CD14-positive monocyte (primary cell): ENCODE measurements around the gene CCDC97. TPM values are rescaled to one million over a fixed set of nuclear protein-coding genes. Genes with fewer than 3 reads are reported as not detected.
A peak's percentile ranks its signal among the peaks of the same experiment; 100 is the strongest.

Source experiments
- DNase-seq, 3 donors: peaks; one replicate each; pipeline ENCODE4 v3.0.0-alpha.2; 2011 to 2022
- H2AFZ ChIP-seq: 2 replicates; pipeline ENCODE4 v1.6.0; 2012; ENCODE audit warnings: mild to moderate bottlenecking, low read depth, low read length, inconsistent platforms; ENCODE audit not compliant: insufficient read depth, poor library complexity, severe bottlenecking
- H3K27ac ChIP-seq, 2 donors: 1 replicate in 1 of 2; 2 replicates in 1 of 2; pipeline ENCODE4 v1.5.1; 2012 to 2013; ENCODE audit warnings: low read length in 2 of 2, control low read depth in 1 of 2, inconsistent platforms in 1 of 2, low read depth in 1 of 2, mild to moderate bottlenecking in 1 of 2
- H3K27me3 ChIP-seq, 2 donors: one replicate each; pipeline versions ENCODE4 v1.6.0 to v1.6.1; 2011 to 2013; ENCODE audit warnings: low read length in 2 of 2; ENCODE audit not compliant: control insufficient read depth in 2 of 2, insufficient read depth in 2 of 2
- H3K36me3 ChIP-seq, 2 donors: replicated peaks in 1 of 2; 1 replicate in 1 of 2; 2 replicates in 1 of 2; pipeline versions ENCODE4 v1.5.1 to v1.6.1; 2012 to 2013; ENCODE audit warnings: low read length in 2 of 2, control low read depth in 1 of 2, inconsistent platforms in 1 of 2, mild to moderate bottlenecking in 1 of 2; ENCODE audit not compliant: insufficient read depth in 2 of 2, control insufficient read depth in 1 of 2
- H3K4me1 ChIP-seq, 2 donors: 1 replicate in 1 of 2; 2 replicates in 1 of 2; pipeline versions ENCODE4 v1.5.1 to v1.6.1; 2012 to 2013; ENCODE audit warnings: low read length in 2 of 2, control low read depth in 1 of 2, inconsistent platforms in 1 of 2, mild to moderate bottlenecking in 1 of 2, moderate library complexity in 1 of 2; ENCODE audit not compliant: insufficient read depth in 2 of 2, control insufficient read depth in 1 of 2
- H3K4me2 ChIP-seq: replicated peaks from 2 replicates; pipeline ENCODE3; 2012; ENCODE audit warnings: low read length, moderate library complexity, mild to moderate bottlenecking; ENCODE audit not compliant: poor library complexity, severe bottlenecking; ENCODE audit errors: extremely low read depth
- H3K4me3 ChIP-seq, 3 experiments: fragments of 200-600 bp in 1 of 3; sonication (generic) in 1 of 3; replicated peaks in 1 of 3; 1 replicate in 2 of 3; 2 replicates in 1 of 3; pipeline ENCODE4 v1.5.1; 2011 to 2013; ENCODE audit warnings: low read length in 3 of 3, mild to moderate bottlenecking in 3 of 3, control low read depth in 2 of 3, low read depth in 2 of 3, inconsistent platforms in 1 of 3, moderate library complexity in 1 of 3
- H3K79me2 ChIP-seq: 2 replicates; pipeline ENCODE4 v1.6.0; 2012; ENCODE audit warnings: mild to moderate bottlenecking, control low read depth, inconsistent platforms, low read length, moderate library complexity; ENCODE audit not compliant: insufficient read depth
- H3K9ac ChIP-seq: 2 replicates; pipeline ENCODE4 v1.6.0; 2017; ENCODE audit warnings: low read length, mild to moderate bottlenecking; ENCODE audit not compliant: insufficient read depth, poor library complexity, severe bottlenecking
- H3K9me3 ChIP-seq, 2 donors: replicated peaks in 1 of 2; 1 replicate in 1 of 2; 2 replicates in 1 of 2; pipeline versions ENCODE4 v1.5.1 to v1.6.1; 2012 to 2013; ENCODE audit warnings: low read length in 2 of 2, control low read depth in 1 of 2; ENCODE audit not compliant: control insufficient read depth in 1 of 2, insufficient read depth in 1 of 2
- H4K20me1 ChIP-seq: 2 replicates; pipeline ENCODE4 v1.6.0; 2012; ENCODE audit warnings: mild to moderate bottlenecking, low read length, control low read depth, moderate library complexity; ENCODE audit not compliant: insufficient read depth
- H3K27ac Mint-ChIP-seq, 7 donors: one replicate each; pipeline ENCODE4 v1.8.0; 2020; ENCODE audit warnings: mild to moderate bottlenecking in 7 of 7, mixed read lengths in 7 of 7, moderate library complexity in 6 of 7, inconsistent platforms in 2 of 7
- H3K27me3 Mint-ChIP-seq, 3 donors: one replicate each; pipeline ENCODE4 v1.8.0; 2021 to 2022; ENCODE audit warnings: low read depth in 3 of 3, mild to moderate bottlenecking in 3 of 3, mixed read lengths in 3 of 3, moderate library complexity in 3 of 3, inconsistent platforms in 1 of 3
- H3K36me3 Mint-ChIP-seq, 2 donors: one replicate each; pipeline ENCODE4 v1.8.0; 2020; ENCODE audit warnings: mixed read lengths in 2 of 2, inconsistent platforms in 1 of 2, mild to moderate bottlenecking in 1 of 2
- H3K4me1 Mint-ChIP-seq: one replicate; pipeline ENCODE4 v1.8.0; 2020; ENCODE audit warnings: mild to moderate bottlenecking, mixed read lengths
- H3K4me3 Mint-ChIP-seq, 2 donors: one replicate each; pipeline ENCODE4 v1.8.0; 2020; ENCODE audit warnings: mild to moderate bottlenecking in 2 of 2, mixed read lengths in 2 of 2, moderate library complexity in 1 of 2
- H3K9me3 Mint-ChIP-seq, 7 donors: one replicate each; pipeline ENCODE4 v1.8.0; 2020 to 2022; ENCODE audit warnings: mixed read lengths in 7 of 7, mild to moderate bottlenecking in 6 of 7, moderate library complexity in 6 of 7, inconsistent platforms in 2 of 7
- WGBS: methylation state at CpG from one replicate; pipeline ENCODE4 v1.1.5; 2013; ENCODE audit warnings: missing lambda C conversion rate; ENCODE audit not compliant: insufficient coverage; 5-methylcytosine and 5-hydroxymethylcytosine counted together
- intact Hi-C, 2 donors: fragments of 100-400 bp; cut with micrococcal nuclease; formaldehyde crosslinking; loops; one replicate each; pipeline versions ENCODE4 v1.15.0 to v1.15.1; 2023
- polyA plus RNA-seq, 3 donors: library from polyadenylated mRNA; depleted of rRNA in 1 of 3; unstranded in 2 of 3; stranded (reverse) in 1 of 3; fragments of 300-500 nt in 2 of 3; fragments of >200 nt in 1 of 3; fragmentation: Illumina TruSeq in 2 of 3; gene quantifications; 1 replicate in 2 of 3; 2 replicates in 1 of 3; pipeline ENCODE4 v1.2.3, GENCODE V29; 2012 to 2021
- TF ChIP-seq, protein P1 (sequence below): fragments of 200-600 bp; IDR thresholded peaks from one replicate; pipeline ENCODE4 v1.8.0; 2022; ENCODE audit warnings: antibody characterized with exemption, mild to moderate bottlenecking

The CCDC97 gene
- polyA plus RNA-seq, 3 donors, result 6.1 to 13.0 (median 8.8) TPM

DNA sequence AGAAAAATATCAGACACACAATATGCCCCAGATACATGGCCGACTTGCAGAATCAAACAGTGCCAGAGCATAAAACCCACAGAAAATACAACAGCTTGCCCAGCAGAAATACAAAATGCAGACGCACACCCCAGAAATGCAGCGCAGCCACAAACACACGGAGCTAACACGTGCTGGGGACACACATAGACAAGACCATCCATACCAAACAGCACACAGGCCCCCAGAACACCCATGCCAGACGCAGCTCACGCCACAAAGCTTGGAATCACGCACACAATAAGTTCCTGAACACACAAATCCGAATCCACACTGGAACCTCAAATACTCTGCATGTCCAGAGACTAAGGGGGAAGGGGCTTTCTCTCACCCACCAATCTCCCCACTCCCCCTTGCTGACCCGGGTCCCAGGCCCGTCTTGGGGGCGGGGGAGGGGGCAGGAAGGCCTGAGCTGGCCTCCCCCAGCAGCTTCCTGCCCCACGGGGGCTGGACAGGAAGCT lies 17.2 kb downstream of the CCDC97 start:
- Histone ChIP-seq H3K4me3 (peak overlapping the region; percentile 0 to 62 (median 8)), H3K9ac (peak overlapping the region; percentile 80), H3K36me3 (peaks cover 33 to 34% of the 10 kb centered on the region in 2 donors), H3K9me3 (no peaks in the 10 kb centered on the region), H4K20me1 (peaks cover 60% of the 10 kb centered on the region), H3K79me2 (peaks cover 46% of the 10 kb centered on the region), H2AFZ (no peak overlapping the region), H3K4me1 (peaks cover 94 to 100% of the 10 kb centered on the region in 2 donors), H3K4me2 (peak overlapping the region; percentile 74), H3K27me3 (no peaks in the 10 kb centered on the region), H3K27ac (peak overlapping the region; percentile 90 to 96)
- TF ChIP-seq, protein P1, sequence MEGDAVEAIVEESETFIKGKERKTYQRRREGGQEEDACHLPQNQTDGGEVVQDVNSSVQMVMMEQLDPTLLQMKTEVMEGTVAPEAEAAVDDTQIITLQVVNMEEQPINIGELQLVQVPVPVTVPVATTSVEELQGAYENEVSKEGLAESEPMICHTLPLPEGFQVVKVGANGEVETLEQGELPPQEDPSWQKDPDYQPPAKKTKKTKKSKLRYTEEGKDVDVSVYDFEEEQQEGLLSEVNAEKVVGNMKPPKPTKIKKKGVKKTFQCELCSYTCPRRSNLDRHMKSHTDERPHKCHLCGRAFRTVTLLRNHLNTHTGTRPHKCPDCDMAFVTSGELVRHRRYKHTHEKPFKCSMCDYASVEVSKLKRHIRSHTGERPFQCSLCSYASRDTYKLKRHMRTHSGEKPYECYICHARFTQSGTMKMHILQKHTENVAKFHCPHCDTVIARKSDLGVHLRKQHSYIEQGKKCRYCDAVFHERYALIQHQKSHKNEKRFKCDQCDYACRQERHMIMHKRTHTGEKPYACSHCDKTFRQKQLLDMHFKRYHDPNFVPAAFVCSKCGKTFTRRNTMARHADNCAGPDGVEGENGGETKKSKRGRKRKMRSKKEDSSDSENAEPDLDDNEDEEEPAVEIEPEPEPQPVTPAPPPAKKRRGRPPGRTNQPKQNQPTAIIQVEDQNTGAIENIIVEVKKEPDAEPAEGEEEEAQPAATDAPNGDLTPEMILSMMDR, result no peak
- Mint-ChIP-seq H3K36me3 (peaks cover 49 to 63% of the 10 kb centered on the region in 2 donors), H3K27me3 (peaks cover 0 to 2% (median 0%) of the 10 kb centered on the region in 3 donors), H3K4me1 (peaks cover 81% of the 10 kb centered on the region), H3K9me3 (peaks cover 0 to 1% (median 0%) of the 10 kb centered on the region in 7 donors), H3K27ac (peak overlapping the region; percentile 92 to 98 (median 95)), H3K4me3 (peak overlapping the region; percentile 62 to 86)
- 0% methylated on average over 6 of the region's 13 CpGs for WGBS
- intact Hi-C loops, result loop anchor here in 1 of 2 donors (5.0 kb wide), 1 partner anchor 35 kb away; the partner anchor contains the start of gene B9D2
- no peak for DNase-seq

DNA sequence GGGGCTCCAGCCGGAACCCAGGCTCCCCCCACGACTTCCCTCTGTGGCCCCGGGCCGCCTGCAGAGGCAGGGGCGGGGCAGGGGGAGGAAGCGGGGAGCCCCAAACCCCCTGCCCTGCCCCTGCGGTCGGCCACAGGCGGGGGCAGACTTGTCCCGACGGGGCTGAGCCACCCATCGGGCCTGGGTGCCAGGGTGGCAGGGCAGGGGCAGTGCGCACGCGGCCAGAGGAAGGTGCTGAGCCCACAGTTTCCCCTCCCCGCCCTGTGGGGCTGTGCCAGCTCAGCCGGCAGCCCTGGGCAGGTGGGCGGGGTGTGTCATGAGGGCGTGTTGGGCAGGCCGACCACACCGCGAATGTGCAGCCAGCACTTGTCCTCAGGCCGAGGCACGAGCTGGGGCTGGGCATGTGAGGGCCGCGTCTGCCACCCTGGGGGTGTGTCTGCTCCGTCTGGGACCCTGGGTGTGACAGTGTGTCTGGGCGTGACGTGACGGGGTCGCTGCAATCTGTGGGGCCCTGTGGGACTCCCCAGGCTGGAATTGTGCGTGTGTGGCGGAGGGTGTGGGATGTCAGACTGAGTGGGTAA lies 17.7 kb downstream of the CCDC97 start:
- Mint-ChIP-seq H3K27me3 (peaks cover 0 to 2% (median 0%) of the 10 kb centered on the region in 3 donors), H3K4me3 (peak overlapping the region; percentile 84 to 93), H3K4me1 (peaks cover 80% of the 10 kb centered on the region), H3K27ac (peak overlapping the region; percentile 95 to 99 (median 99)), H3K9me3 (peaks cover 0 to 1% (median 0%) of the 10 kb centered on the region in 7 donors), H3K36me3 (peaks cover 49 to 63% of the 10 kb centered on the region in 2 donors)
- peaks cover 93 to 100% of the 10 kb centered on the region in 2 donors for H3K4me1 ChIP-seq
- WGBS, result 1% methylated on average over 33 of the region's 33 CpGs
- H4K20me1 ChIP-seq, result peaks cover 60% of the 10 kb centered on the region
- H2AFZ ChIP-seq, result no peak overlapping the region
- H3K4me2 ChIP-seq, result peak overlapping the region; percentile 74
- H3K36me3 ChIP-seq, result peaks cover 33 to 34% of the 10 kb centered on the region in 2 donors
- H3K9ac ChIP-seq, result peak overlapping the region; percentile 80
- peak; percentile 91 to 96 (median 93) for DNase-seq
- peak overlapping the region; percentile 0 to 62 (median 38) for H3K4me3 ChIP-seq
- intact Hi-C loops, result loop anchor here in 1 of 2 donors (2.0 to 5.0 kb wide), 2 partner anchors 35 to 65 kb away; partner anchors contain the start of gene B9D2
- H3K27ac ChIP-seq, result peak overlapping the region; percentile 90 to 96
- TF ChIP-seq, protein P1, result no peak
- H3K79me2 ChIP-seq, result peaks cover 51% of the 10 kb centered on the region
- no peaks in the 10 kb centered on the region for H3K9me3 ChIP-seq
- H3K27me3 ChIP-seq, result no peaks in the 10 kb centered on the region
